Astrocyte (in vitro differentiated cells and primary cell): Measurements from ENCODE around the gene C1orf35. TPM values are rescaled to one million over a fixed set of nuclear protein-coding genes. Genes with fewer than 3 reads are reported as not detected.

Experiments
- DNase-seq: peaks from one replicate; pipeline ENCODE4 v3.0.0-alpha.2; 2010; ENCODE audit warnings: low read depth
- FAIRE-seq: peaks from 2 replicates; lab custom pipeline; 2011; peaks lifted over from hg19 to GRCh38; lab: Jason Lieb, UNC
- H2AFZ ChIP-seq: 2 replicates; pipeline ENCODE4 v1.6.0; 2012; ENCODE audit warnings: low read depth, low read length, inconsistent platforms
- H3K27ac ChIP-seq: 2 replicates; pipeline ENCODE4 v1.5.1; 2011; ENCODE audit warnings: low read depth, low read length, inconsistent platforms
- H3K27me3 ChIP-seq: 2 replicates; pipeline ENCODE4 v1.6.0; 2011; ENCODE audit warnings: low read length, inconsistent platforms; ENCODE audit not compliant: insufficient read depth
- H3K36me3 ChIP-seq: 2 replicates; pipeline ENCODE4 v1.5.1; 2011; ENCODE audit warnings: low read length, inconsistent platforms; ENCODE audit not compliant: insufficient read depth
- H3K4me1 ChIP-seq: 2 replicates; pipeline ENCODE4 v1.5.1; 2011; ENCODE audit warnings: low read length, inconsistent platforms; ENCODE audit not compliant: insufficient read depth
- H3K4me2 ChIP-seq: 2 replicates; pipeline ENCODE4 v1.6.0; 2012; ENCODE audit warnings: low read length, inconsistent platforms
- H3K4me3 ChIP-seq: 2 replicates; pipeline ENCODE4 v1.5.1; 2011; ENCODE audit warnings: low read depth, mild to moderate bottlenecking, low read length, inconsistent platforms; ENCODE audit not compliant: insufficient read depth
- H3K79me2 ChIP-seq: 2 replicates; pipeline ENCODE4 v1.6.0; 2012; ENCODE audit warnings: mild to moderate bottlenecking, low read length, inconsistent platforms; ENCODE audit not compliant: insufficient read depth
- H3K9ac ChIP-seq: 2 replicates; pipeline ENCODE4 v1.6.0; 2012; ENCODE audit warnings: mild to moderate bottlenecking, low read length, inconsistent platforms
- H3K9me3 ChIP-seq: 2 replicates; pipeline ENCODE4 v1.5.1; 2012; ENCODE audit warnings: low read depth, mild to moderate bottlenecking, low read length, inconsistent platforms; ENCODE audit not compliant: insufficient read depth
- H4K20me1 ChIP-seq: 2 replicates; pipeline ENCODE4 v1.6.0; 2012; ENCODE audit warnings: low read length, inconsistent platforms; ENCODE audit not compliant: insufficient read depth
- H3K27ac Mint-ChIP-seq: one replicate; pipeline ENCODE4 v1.8.0; 2021; ENCODE audit warnings: mild to moderate bottlenecking, mixed read lengths; ENCODE audit not compliant: unreplicated experiment
- H3K27me3 Mint-ChIP-seq: one replicate; pipeline ENCODE4 v1.8.0; 2021; ENCODE audit warnings: low read depth, mixed read lengths; ENCODE audit not compliant: unreplicated experiment
- H3K36me3 Mint-ChIP-seq: one replicate; pipeline ENCODE4 v1.8.0; 2021; ENCODE audit warnings: low read depth, mixed read lengths; ENCODE audit not compliant: unreplicated experiment
- H3K4me1 Mint-ChIP-seq: one replicate; pipeline ENCODE4 v1.8.0; 2021; ENCODE audit warnings: low read depth, mixed read lengths; ENCODE audit not compliant: unreplicated experiment
- H3K4me3 Mint-ChIP-seq: one replicate; pipeline ENCODE4 v1.8.0; 2021; ENCODE audit warnings: mild to moderate bottlenecking, moderate library complexity, mixed read lengths; ENCODE audit not compliant: unreplicated experiment
- H3K9me3 Mint-ChIP-seq: one replicate; pipeline ENCODE4 v1.8.0; 2021; ENCODE audit warnings: mild to moderate bottlenecking, mixed read lengths; ENCODE audit not compliant: unreplicated experiment
- CTCF ChIP-seq: IDR thresholded peaks from 2 replicates; pipeline ENCODE4 v1.5.1; 2011; ENCODE audit warnings: low read depth, mild to moderate bottlenecking, inconsistent platforms, low read length, moderate library complexity; ENCODE audit not compliant: insufficient read depth
- EZH2 ChIP-seq: IDR thresholded peaks from 2 replicates; pipeline ENCODE4 v1.6.1; 2012; ENCODE audit warnings: mild to moderate bottlenecking, low read length, inconsistent platforms; ENCODE audit not compliant: insufficient read depth
- total RNA-seq: library from RNA; stranded (reverse); gene quantifications from 2 replicates; pipeline ENCODE4 v1.2.1, GENCODE V29; 2021

The C1orf35 gene
- total RNA-seq, 1 donor from 2014 or later: 21.8 TPM

GRCh38 chr1:228064296-228064695, 38.8 kb downstream of the C1orf35 start:
- H3K36me3 Mint-ChIP-seq: no peaks in the 10 kb centered on the region
- H3K27ac ChIP-seq: no peak overlapping the region

GRCh38 chr1:228063251-228064191, 39.6 kb downstream of the C1orf35 start:
- FAIRE-seq (no peak), DNase-seq (no peak)
- Histone ChIP-seq H3K4me2 (no peak overlapping the region), H3K36me3 (no peaks in the 10 kb centered on the region), H3K27me3 (peaks cover 22% of the 10 kb centered on the region), H4K20me1 (no peaks in the 10 kb centered on the region), H3K79me2 (no peaks in the 10 kb centered on the region), H3K9me3 (no peaks in the 10 kb centered on the region), H3K9ac (no peak overlapping the region), H2AFZ (no peak overlapping the region), H3K4me3 (no peak overlapping the region), H3K27ac (no peak overlapping the region), H3K4me1 (peaks cover 3% of the 10 kb centered on the region)
- no peak overlapping the region for H3K27ac Mint-ChIP-seq
- no peaks in the 10 kb centered on the region for H3K36me3 Mint-ChIP-seq
- H3K27me3 Mint-ChIP-seq: peaks cover 43% of the 10 kb centered on the region
- peaks cover under 1% of the 10 kb centered on the region for H3K9me3 Mint-ChIP-seq
- H3K4me1 Mint-ChIP-seq: no peaks in the 10 kb centered on the region
- H3K4me3 Mint-ChIP-seq: no peak overlapping the region
- TF ChIP-seq CTCF: no peak
- TF ChIP-seq EZH2: no peak

More at GRCh38 chr1:228064296-228064695, 38.8 kb downstream of the C1orf35 start:
- Histone ChIP-seq H3K9ac (no peak overlapping the region), H3K9me3 (no peaks in the 10 kb centered on the region), H3K79me2 (no peaks in the 10 kb centered on the region), H3K4me2 (no peak overlapping the region), H3K4me1 (peaks cover 3% of the 10 kb centered on the region), H3K27me3 (peaks cover 15% of the 10 kb centered on the region), H4K20me1 (no peaks in the 10 kb centered on the region), H3K4me3 (no peak overlapping the region), H2AFZ (no peak overlapping the region), H3K36me3 (no peaks in the 10 kb centered on the region)
- no peak for TF ChIP-seq EZH2
- TF ChIP-seq CTCF: no peak
- H3K4me3 Mint-ChIP-seq: no peak overlapping the region
- FAIRE-seq: no peak
- H3K4me1 Mint-ChIP-seq: no peaks in the 10 kb centered on the region
- H3K27ac Mint-ChIP-seq: no peak overlapping the region
- no peaks in the 10 kb centered on the region for H3K9me3 Mint-ChIP-seq
- peaks cover 39% of the 10 kb centered on the region for H3K27me3 Mint-ChIP-seq
- DNase-seq: no peak

GRCh38 chr1:228062812-228063211, 40.3 kb downstream of the C1orf35 start:
- Histone ChIP-seq H4K20me1 (no peaks in the 10 kb centered on the region), H3K4me2 (no peak overlapping the region), H3K27me3 (peaks cover 29% of the 10 kb centered on the region), H2AFZ (no peak overlapping the region), H3K4me1 (peaks cover 3% of the 10 kb centered on the region), H3K79me2 (no peaks in the 10 kb centered on the region), H3K36me3 (no peaks in the 10 kb centered on the region), H3K4me3 (no peak overlapping the region), H3K9ac (no peak overlapping the region), H3K27ac (no peak overlapping the region), H3K9me3 (no peaks in the 10 kb centered on the region)
- H3K4me1 Mint-ChIP-seq: no peaks in the 10 kb centered on the region
- no peak for DNase-seq
- H3K9me3 Mint-ChIP-seq: peaks cover 6% of the 10 kb centered on the region
- no peak overlapping the region for H3K4me3 Mint-ChIP-seq
- no peak for FAIRE-seq
- no peaks in the 10 kb centered on the region for H3K36me3 Mint-ChIP-seq
- TF ChIP-seq CTCF (no peak), EZH2 (no peak)
- no peak overlapping the region for H3K27ac Mint-ChIP-seq
- peaks cover 50% of the 10 kb centered on the region for H3K27me3 Mint-ChIP-seq
